Measurements from ENCODE around the gene CCDC86. TPM values are rescaled to one million over a fixed set of nuclear protein-coding genes. Genes with fewer than 3 reads are reported as not detected.
"Not testable (repeated sequence)": the region's sequence is repeated elsewhere in the genome, so short reads cannot be mapped to it uniquely, and the experiment has no call there.

Gene CCDC86
- total RNA-seq, 2 donors from 2014 or later = 13.5 to 23.8 TPM

DNA sequence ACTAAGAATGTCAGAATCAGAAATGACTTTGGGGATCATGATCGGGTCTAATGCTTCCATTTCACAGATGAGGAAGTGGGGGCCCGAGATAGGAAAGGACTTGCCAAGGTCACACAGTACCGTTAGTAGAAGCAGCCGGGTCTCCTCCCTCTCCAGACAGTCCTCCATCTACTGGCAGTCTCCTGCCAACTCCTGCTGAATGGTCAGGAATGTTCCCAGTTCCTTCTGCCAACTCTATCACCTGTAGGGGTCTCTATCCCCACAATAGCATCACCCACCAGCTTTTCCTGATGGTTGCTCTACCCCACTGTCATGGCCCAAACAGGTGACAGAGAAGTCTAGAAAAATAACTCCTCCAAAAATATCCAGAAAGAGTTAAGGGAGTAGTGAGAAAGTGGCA lies 23.9 kb upstream of the CCDC86 start:
- no peaks in the 10 kb centered on the region for H3K27me3 ChIP-seq (replicated peaks; ENCODE audit: insufficient read depth)
- no peaks in the 10 kb centered on the region for H3K4me1 ChIP-seq (ENCODE audit: control insufficient read depth in 1 of 2, low read depth in 2 of 2)
- H3K36me3 ChIP-seq = no peaks in the 10 kb centered on the region
- TF ChIP-seq, protein P1, sequence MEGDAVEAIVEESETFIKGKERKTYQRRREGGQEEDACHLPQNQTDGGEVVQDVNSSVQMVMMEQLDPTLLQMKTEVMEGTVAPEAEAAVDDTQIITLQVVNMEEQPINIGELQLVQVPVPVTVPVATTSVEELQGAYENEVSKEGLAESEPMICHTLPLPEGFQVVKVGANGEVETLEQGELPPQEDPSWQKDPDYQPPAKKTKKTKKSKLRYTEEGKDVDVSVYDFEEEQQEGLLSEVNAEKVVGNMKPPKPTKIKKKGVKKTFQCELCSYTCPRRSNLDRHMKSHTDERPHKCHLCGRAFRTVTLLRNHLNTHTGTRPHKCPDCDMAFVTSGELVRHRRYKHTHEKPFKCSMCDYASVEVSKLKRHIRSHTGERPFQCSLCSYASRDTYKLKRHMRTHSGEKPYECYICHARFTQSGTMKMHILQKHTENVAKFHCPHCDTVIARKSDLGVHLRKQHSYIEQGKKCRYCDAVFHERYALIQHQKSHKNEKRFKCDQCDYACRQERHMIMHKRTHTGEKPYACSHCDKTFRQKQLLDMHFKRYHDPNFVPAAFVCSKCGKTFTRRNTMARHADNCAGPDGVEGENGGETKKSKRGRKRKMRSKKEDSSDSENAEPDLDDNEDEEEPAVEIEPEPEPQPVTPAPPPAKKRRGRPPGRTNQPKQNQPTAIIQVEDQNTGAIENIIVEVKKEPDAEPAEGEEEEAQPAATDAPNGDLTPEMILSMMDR (IDR thresholded peaks at IDR 0.05) = no peak
- no peak for ATAC-seq (ENCODE audit: insufficient number of reproducible peaks, low FRiP score, low read depth)
- no peak overlapping the region for H3K4me3 ChIP-seq
- H3K9me3 ChIP-seq = peaks cover 8% of the 10 kb centered on the region
- H3K27ac ChIP-seq = no peak overlapping the region
- DNase-seq (ENCODE audit: low spot score) = no peak

DNA sequence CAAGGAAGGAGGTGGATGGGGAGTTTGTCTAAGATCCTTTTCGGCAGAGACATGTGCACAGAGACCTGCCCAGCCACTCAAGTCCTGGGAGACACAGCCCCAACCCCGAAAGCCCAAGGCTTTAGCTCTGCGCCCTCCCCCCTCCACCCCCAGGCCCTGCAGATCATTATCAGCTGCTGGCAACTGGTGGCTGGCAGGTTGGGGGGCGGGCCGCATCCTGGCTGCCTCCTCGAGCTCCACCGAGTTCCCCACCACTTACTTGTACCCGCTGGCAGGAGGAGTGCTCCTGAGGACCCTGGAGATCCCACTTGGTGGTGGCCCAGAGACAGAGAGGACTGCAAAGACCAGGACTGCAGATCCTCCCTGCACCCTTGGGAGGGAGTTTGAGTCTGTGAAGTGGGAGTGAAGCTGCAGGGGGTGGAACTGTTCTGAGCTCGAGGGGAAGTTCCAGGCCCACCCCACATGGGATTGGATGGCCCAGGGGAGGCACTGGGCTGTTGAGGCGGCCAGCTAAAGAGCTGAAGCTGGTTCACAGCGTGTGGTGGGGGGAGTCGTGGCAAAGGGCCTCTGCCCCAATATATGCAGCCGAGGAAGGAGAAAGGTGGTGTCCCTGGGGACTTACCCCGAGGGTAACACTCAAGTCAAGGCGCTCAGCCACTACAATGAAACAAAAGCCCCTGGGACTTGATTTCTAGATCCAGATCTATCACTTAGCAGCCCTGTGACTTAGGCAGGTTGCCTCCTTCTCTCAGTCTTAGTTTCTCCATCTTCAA lies 19.9 kb upstream of the CCDC86 start:
- H3K27ac ChIP-seq = no peak overlapping the region
- peaks cover under 1% of the 10 kb centered on the region for H3K9me3 ChIP-seq
- H3K27me3 ChIP-seq (replicated peaks; ENCODE audit: insufficient read depth) = no peaks in the 10 kb centered on the region
- H3K36me3 ChIP-seq = no peaks in the 10 kb centered on the region
- no peak for ATAC-seq (ENCODE audit: insufficient number of reproducible peaks, low FRiP score, low read depth)
- no peaks in the 10 kb centered on the region for H3K4me1 ChIP-seq (ENCODE audit: control insufficient read depth in 1 of 2, low read depth in 2 of 2)
- TF ChIP-seq, protein P1 (IDR thresholded peaks at IDR 0.05) = no peak
- DNase-seq (ENCODE audit: low spot score) = no peak
- no peak overlapping the region for H3K4me3 ChIP-seq

DNA sequence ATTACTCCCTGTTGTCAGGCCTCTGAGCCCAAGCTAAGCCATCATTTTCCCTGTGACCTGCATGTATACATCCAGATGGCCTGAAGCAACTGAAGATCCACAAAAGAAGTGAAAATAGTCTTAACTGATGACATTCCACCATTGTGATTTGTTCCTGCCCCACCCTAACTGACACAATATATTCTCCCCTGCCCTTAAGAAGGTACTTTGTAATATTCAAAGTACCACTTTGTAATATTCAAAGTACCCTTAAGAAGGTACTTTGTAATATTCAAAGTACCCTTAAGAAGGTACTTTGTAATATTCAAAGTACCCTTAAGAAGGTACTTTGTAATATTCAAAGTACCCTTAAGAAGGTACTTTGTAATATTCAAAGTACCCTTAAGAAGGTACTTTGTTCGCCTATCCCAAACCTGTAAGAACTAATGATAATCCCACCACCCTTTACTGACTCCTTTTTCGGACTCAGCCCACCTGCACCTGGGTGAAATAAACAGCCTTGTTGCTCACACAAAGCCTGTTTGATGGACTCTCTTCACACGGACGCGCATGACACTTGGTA lies 18.1 kb upstream of the CCDC86 start:
- H3K36me3 ChIP-seq; DNase-seq (ENCODE audit: low spot score); H3K4me1 ChIP-seq (ENCODE audit: control insufficient read depth in 1 of 2, low read depth in 2 of 2); ATAC-seq (ENCODE audit: insufficient number of reproducible peaks, low FRiP score, low read depth); H3K4me3 ChIP-seq; H3K27ac ChIP-seq; H3K9me3 ChIP-seq; H3K27me3 ChIP-seq (replicated peaks; ENCODE audit: insufficient read depth): not testable (repeated sequence)

DNA sequence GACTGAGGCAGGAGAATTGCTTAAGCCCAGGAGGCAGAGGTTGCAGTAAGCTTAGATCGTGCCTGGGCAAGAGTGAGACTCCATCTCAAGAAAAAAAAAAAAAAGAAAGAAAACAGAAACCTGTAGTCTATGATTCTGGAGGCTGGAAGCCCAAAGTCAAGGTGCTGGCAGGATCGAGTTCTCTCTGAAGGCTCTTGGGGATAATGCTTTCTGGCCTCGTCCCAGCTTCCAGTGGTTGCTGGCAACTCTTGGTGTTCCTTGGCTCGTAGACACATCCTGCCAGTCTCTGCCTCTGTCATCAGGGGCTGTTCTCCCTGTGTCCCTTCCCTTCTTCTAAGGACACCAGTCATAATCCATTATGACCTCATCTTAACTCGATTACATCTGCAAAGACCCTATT lies 16.8 kb upstream of the CCDC86 start:
- TF ChIP-seq, protein P1 (IDR thresholded peaks at IDR 0.05) = no peak
- ATAC-seq (ENCODE audit: insufficient number of reproducible peaks, low FRiP score, low read depth) = no peak
- H3K9me3 ChIP-seq = no peaks in the 10 kb centered on the region
- no peaks in the 10 kb centered on the region for H3K4me1 ChIP-seq (ENCODE audit: control insufficient read depth in 1 of 2, low read depth in 2 of 2)
- no peak for DNase-seq (ENCODE audit: low spot score)
- no peak overlapping the region for H3K4me3 ChIP-seq
- no peaks in the 10 kb centered on the region for H3K27me3 ChIP-seq (replicated peaks; ENCODE audit: insufficient read depth)
- H3K36me3 ChIP-seq = no peaks in the 10 kb centered on the region
- H3K27ac ChIP-seq = no peak overlapping the region

DNA sequence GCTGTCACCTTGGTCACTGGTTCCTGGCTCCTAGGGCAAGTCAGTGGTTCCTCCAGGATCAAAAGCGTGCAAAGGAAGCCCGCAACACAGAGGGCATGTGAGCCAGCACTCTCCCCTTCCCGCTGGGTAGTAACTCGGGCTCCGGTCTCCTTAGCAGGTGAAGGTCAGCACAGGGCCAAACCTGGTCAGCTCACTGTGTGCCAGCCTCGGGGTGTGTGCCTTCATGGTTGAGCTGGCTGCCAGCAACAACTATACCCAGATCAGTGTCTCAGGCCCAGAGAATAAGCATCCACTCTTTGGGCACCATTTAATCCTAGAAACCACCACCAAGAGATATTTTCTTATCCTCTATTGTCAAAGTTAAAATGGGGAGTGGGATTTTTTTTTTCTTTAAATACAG lies 16.1 kb upstream of the CCDC86 start:
- H3K9me3 ChIP-seq = no peaks in the 10 kb centered on the region
- H3K4me1 ChIP-seq (ENCODE audit: control insufficient read depth in 1 of 2, low read depth in 2 of 2) = no peaks in the 10 kb centered on the region
- H3K27ac ChIP-seq = no peak overlapping the region
- no peak overlapping the region for H3K4me3 ChIP-seq
- no peaks in the 10 kb centered on the region for H3K36me3 ChIP-seq
- TF ChIP-seq, protein P1 (IDR thresholded peaks at IDR 0.05) = no peak
- H3K27me3 ChIP-seq (replicated peaks; ENCODE audit: insufficient read depth) = no peaks in the 10 kb centered on the region
- no peak for DNase-seq (ENCODE audit: low spot score)
- no peak for ATAC-seq (ENCODE audit: insufficient number of reproducible peaks, low FRiP score, low read depth)

Measured in thoracic aorta (tissue), 2 donors.